WTC11 (cell line): Measurements from ENCODE around the gene CYBB.

Experiments
- ATF2 ChIP-seq: sonication (generic); formaldehyde crosslinking; IDR thresholded peaks from 2 replicates; pipeline ENCODE4 v1.8.1; 2022; ENCODE audit warnings: low read depth, missing genetic modification reagents, borderline replicate concordance
- CDX4 ChIP-seq: fragments of 250-450 bp; sonication (Bioruptor Pico); IDR thresholded peaks from 2 replicates; pipeline ENCODE4 v1.9.0; 2021; ENCODE audit warnings: moderate library complexity, mild to moderate bottlenecking, inconsistent platforms, borderline replicate concordance
- CREM ChIP-seq: sonication (generic); formaldehyde crosslinking; IDR thresholded peaks from 2 replicates; pipeline ENCODE4 v1.8.1; 2022; ENCODE audit warnings: mild to moderate bottlenecking, missing genetic modification reagents, moderate library complexity
- CTCF ChIP-seq: fragments of 200-600 bp; IDR thresholded peaks from 2 replicates; pipeline ENCODE4 v1.8.0; 2022; ENCODE audit warnings: antibody characterized with exemption
- E2F1 ChIP-seq: sonication (generic); formaldehyde crosslinking; IDR thresholded peaks from 2 replicates; pipeline ENCODE4 v1.8.0; 2022; ENCODE audit warnings: mild to moderate bottlenecking, missing genetic modification reagents
- FOXP1 ChIP-seq: sonication (generic); formaldehyde crosslinking; IDR thresholded peaks from 2 replicates; pipeline ENCODE4 v1.8.0; 2022; ENCODE audit warnings: missing genetic modification reagents, mild to moderate bottlenecking, moderate library complexity, borderline replicate concordance
- JUN ChIP-seq: sonication (generic); formaldehyde crosslinking; IDR thresholded peaks from 2 replicates; pipeline ENCODE4 v1.8.0; 2023; ENCODE audit warnings: mild to moderate bottlenecking, missing genetic modification reagents
- NFYB ChIP-seq: sonication (generic); formaldehyde crosslinking; conservative IDR thresholded peaks from 2 replicates; pipeline ENCODE4 v1.8.0; 2022; ENCODE audit warnings: low read depth, missing genetic modification reagents
- TCF7 ChIP-seq: sonication (generic); formaldehyde crosslinking; IDR thresholded peaks from 2 replicates; pipeline ENCODE4 v1.8.0; 2022; ENCODE audit warnings: mild to moderate bottlenecking, low read depth, missing genetic modification reagents, moderate library complexity
- USF1 ChIP-seq: sonication (generic); formaldehyde crosslinking; IDR thresholded peaks from 2 replicates; pipeline ENCODE4 v1.8.0; 2022; ENCODE audit warnings: mild to moderate bottlenecking, missing genetic modification reagents
- ZNF219 ChIP-seq: sonication (generic); formaldehyde crosslinking; IDR thresholded peaks from 2 replicates; pipeline ENCODE4 v1.8.0; 2023; ENCODE audit warnings: missing genetic modification reagents, mild to moderate bottlenecking, borderline replicate concordance
- ZNF671 ChIP-seq: fragments of 250-450 bp; sonication (Bioruptor Pico); IDR thresholded peaks from 2 replicates; pipeline ENCODE4 v1.8.0; 2021; ENCODE audit warnings: mild to moderate bottlenecking

GRCh38 chrX:37817176-37817575 lies 37.3 kb downstream of the CYBB start:
- TF ChIP-seq ATF2 (CRISPR knock-in tag) (no peak), CDX4 (CRISPR knock-in tag) (no peak), CTCF (no peak), NFYB (CRISPR knock-in tag) (no peak), FOXP1 (CRISPR knock-in tag) (no peak), E2F1 (CRISPR knock-in tag) (no peak), TCF7 (CRISPR knock-in tag) (no peak), ZNF671 (CRISPR knock-in tag) (no peak), JUN (no peak), CREM (no peak), USF1 (CRISPR knock-in tag) (no peak), ZNF219 (CRISPR knock-in tag) (no peak)
